Measurements from ENCODE around the gene KIAA1755. TPM values are rescaled to one million over a fixed set of nuclear protein-coding genes. Genes with fewer than 3 reads are reported as not detected.

KIAA1755 gene
- total and polyA plus RNA-seq, 9 of the 15 experiments (the other 6 are each of a cell fraction or from before 2014, with no cell fraction given): not detected

DNA sequence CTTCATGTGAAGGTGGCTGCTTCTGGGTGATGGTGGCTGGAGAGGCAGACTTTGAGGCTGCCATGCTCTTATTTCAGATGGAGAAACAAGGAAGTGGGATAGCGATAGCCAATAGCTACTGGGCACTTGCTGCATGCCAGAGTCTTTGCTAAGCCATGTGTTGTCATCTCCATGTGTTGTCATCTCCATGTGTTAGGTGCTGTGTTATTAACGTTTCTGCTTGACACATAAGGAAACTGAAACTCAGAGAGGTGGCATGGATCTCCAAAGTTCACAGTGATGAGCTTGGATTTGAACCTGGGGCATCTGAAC is 16.9 kb downstream of the KIAA1755 start (continued):
- TF ChIP-seq, protein P1, sequence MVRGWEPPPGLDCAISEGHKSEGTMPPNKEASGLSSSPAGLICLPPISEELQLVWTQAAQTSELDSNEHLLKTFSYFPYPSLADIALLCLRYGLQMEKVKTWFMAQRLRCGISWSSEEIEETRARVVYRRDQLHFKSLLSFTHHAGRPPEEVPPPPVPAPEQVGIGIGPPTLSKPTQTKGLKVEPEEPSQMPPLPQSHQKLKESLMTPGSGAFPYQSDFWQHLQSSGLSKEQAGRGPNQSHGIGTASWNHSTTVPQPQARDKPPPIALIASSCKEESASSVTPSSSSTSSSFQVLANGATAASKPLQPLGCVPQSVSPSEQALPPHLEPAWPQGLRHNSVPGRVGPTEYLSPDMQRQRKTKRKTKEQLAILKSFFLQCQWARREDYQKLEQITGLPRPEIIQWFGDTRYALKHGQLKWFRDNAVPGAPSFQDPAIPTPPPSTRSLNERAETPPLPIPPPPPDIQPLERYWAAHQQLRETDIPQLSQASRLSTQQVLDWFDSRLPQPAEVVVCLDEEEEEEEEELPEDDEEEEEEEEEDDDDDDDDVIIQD (CRISPR knock-in tag; IDR thresholded peaks at IDR 0.05): no peak
- no peak for TF ChIP-seq NFRKB (IDR thresholded peaks at IDR 0.05; ENCODE audit: low read depth)
- TF ChIP-seq POLR2AphosphoS2 (IDR thresholded peaks at IDR 0.05; ENCODE audit: low read length): no peak
- no peak for TF ChIP-seq ZNF165 (CRISPR knock-in tag; IDR thresholded peaks at IDR 0.05; ENCODE audit: borderline replicate concordance)
- TF ChIP-seq, protein P2, sequence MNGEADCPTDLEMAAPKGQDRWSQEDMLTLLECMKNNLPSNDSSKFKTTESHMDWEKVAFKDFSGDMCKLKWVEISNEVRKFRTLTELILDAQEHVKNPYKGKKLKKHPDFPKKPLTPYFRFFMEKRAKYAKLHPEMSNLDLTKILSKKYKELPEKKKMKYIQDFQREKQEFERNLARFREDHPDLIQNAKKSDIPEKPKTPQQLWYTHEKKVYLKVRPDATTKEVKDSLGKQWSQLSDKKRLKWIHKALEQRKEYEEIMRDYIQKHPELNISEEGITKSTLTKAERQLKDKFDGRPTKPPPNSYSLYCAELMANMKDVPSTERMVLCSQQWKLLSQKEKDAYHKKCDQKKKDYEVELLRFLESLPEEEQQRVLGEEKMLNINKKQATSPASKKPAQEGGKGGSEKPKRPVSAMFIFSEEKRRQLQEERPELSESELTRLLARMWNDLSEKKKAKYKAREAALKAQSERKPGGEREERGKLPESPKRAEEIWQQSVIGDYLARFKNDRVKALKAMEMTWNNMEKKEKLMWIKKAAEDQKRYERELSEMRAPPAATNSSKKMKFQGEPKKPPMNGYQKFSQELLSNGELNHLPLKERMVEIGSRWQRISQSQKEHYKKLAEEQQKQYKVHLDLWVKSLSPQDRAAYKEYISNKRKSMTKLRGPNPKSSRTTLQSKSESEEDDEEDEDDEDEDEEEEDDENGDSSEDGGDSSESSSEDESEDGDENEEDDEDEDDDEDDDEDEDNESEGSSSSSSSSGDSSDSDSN (IDR thresholded peaks at IDR 0.05; ENCODE audit: borderline replicate concordance in 1 of 2, low read depth in 2 of 2, low read length in 2 of 2): no peak

Data from K562 (cell line).